ENCODE measurements around the gene MRPS30.

DNA sequence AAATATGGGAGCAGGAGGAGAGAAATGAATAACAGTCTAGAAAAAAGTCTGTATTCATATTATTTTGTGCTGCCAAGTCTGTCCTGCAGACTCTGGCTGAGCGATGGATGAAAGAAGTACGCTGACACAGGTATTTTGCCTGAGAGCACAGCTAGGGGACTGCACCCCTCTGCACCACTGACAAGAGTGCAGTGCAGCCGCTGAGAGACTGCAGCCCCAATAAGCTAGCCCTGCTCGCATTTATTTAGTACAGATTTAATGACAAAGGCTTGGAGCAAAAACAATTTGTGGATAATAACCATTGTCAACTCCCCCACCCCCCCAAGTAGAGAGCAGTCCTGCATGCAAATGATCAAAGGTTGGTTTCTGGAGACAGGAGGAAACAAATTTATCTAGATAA, 13.3 kb upstream of the MRPS30 start:
- TF ChIP-seq, protein P1, sequence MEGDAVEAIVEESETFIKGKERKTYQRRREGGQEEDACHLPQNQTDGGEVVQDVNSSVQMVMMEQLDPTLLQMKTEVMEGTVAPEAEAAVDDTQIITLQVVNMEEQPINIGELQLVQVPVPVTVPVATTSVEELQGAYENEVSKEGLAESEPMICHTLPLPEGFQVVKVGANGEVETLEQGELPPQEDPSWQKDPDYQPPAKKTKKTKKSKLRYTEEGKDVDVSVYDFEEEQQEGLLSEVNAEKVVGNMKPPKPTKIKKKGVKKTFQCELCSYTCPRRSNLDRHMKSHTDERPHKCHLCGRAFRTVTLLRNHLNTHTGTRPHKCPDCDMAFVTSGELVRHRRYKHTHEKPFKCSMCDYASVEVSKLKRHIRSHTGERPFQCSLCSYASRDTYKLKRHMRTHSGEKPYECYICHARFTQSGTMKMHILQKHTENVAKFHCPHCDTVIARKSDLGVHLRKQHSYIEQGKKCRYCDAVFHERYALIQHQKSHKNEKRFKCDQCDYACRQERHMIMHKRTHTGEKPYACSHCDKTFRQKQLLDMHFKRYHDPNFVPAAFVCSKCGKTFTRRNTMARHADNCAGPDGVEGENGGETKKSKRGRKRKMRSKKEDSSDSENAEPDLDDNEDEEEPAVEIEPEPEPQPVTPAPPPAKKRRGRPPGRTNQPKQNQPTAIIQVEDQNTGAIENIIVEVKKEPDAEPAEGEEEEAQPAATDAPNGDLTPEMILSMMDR (conservative IDR thresholded peaks at IDR 0.05; ENCODE audit: low read depth, low read length): no peak
- TF ChIP-seq SMC3 (IDR thresholded peaks at IDR 0.05; ENCODE audit: low read depth, low read length): no peak

Data from IMR-90 (cell line).